GM19099 (cell line): Measurements from ENCODE around the gene NPAS2.

ENCODE experiments used
- POLR2A ChIP-seq: IDR thresholded peaks from 3 replicates; pipeline ENCODE4 v1.6.1; 2011; ENCODE audit warnings: low read depth; ENCODE audit not compliant: insufficient read length; ENCODE audit errors: extremely low read depth

The NPAS2 gene

DNA sequence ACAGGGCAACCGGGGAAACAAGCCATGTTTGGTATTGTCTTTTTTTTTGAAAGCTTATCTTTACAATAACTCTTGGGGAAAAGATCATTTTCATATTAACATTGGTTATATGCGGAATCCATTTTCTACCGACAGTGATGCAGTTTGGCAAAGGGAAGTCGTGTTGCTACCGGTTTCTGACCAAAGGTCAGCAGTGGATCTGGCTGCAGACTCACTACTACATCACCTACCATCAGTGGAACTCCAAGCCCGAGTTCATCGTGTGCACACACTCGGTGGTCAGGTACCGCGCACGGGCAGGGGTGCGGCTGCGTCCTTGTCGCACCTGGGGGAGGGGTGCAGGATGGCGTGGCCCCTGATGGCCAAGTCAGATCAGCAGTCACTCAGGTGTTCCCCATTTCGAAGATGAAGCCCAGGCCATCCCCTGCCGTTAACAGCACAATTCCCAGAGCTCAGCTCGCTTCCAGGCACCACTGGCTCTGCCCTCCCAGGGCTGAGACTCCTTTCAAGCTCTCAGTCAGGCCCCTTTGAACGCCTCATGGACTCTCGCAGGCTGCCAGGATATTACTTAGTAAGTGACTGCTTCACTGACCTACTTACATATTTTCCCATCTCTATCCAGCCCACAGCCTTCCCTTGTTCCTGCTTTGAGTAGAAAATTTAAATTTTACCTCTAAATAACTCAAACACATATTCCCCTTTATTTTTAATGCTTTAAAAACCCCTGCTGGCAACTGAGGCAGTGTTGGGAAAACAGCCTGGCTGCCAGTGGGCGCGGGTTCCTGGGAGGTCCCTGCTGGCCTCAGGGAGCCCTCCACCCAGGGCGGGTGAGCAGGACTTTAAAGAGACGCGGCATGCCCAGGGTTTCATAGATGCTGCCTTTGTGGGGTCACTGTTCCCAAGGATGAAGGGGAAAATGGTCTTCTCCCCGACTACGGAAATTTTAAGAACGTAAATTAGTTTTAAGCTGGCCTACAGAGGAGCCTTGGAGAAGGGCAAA, 148.5 kb downstream of the NPAS2 start:
- no peak for TF ChIP-seq POLR2A

GRCh38 chr2:100969998-100970397, 150.1 kb downstream of the NPAS2 start:
- no peak for TF ChIP-seq POLR2A

DNA sequence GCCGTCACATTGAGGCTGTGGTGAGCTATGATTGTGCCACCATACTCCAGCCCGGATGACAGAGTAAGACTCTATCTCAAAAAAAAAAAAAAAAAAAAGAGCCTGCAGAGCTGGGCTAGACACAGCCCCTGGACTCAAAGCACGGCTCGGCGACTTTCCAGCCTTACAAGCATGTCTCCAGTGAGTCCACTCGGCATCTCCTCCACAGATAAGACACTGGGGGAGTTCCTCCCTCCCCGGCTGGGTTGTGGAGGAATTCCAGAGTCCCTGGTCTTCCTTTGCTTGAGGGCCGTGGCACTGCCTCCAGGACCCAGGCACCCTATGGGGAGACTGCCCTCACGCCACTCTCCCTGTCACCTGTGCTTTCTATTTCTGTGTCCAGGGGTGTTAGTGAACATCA, 151.3 kb downstream of the NPAS2 start:
- TF ChIP-seq POLR2A = no peak

DNA sequence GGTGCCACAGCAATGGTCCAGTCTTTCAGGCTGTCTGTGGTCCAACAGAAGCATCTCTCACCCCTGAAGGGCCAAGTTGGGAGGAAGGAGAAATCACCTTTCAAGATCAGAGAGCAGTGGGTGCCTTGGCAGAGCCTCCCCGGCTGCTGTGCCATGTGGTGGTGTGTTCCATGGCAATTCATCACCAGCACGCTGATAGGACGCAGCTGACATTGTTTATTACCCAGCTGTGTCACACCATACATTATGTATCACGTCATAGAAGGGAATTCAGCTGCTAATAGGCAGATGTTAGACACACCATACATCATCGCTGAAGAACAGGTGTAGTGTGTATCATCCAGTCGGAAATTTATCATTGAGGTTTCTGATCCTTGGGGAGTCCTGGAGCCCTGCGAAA, 152.5 kb downstream of the NPAS2 start:
- TF ChIP-seq POLR2A = no peak

DNA sequence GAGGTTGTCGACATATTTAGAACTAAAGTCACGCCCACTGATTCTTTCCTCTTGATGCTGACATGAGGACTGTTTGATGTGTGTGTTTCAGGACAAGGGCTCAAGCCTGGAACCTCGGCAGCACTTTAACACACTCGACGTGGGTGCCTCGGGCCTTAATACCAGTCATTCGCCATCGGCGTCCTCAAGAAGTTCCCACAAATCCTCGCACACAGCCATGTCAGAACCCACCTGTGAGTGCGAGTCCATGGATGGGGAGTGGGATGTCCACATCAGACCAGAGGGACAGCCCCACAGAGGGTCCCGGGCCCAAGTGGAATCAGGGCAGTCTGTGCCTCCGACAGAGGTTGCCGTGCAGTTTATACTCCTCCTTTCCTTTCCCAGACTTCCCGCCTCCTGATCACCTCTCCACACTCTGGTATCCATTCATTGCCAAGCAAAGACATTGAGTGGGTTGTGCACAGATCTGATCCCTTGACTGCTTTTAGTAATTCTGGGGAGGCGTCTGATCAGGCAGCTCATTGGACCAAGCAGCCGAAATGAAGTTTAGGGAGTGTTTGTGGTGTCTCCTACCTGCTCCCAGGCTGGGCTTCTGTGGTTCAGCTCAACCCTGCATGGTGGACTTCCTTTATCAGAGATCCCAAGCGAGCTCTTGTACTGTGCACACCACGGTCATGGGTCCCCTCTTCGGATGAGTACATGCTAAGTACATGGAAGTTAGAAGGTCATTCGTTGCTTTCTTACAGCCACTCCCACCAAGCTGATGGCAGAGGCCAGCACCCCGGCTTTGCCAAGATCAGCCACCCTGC, 155.0 kb downstream of the NPAS2 start:
- TF ChIP-seq POLR2A = no peak

GRCh38 chr2:100975521-100975785, 155.5 kb downstream of the NPAS2 start:
- no peak for TF ChIP-seq POLR2A

- no peak for TF ChIP-seq POLR2A
Measured at GRCh38 chr2:100976061-100976460, 156.1 kb downstream of the NPAS2 start.

- no peak for TF ChIP-seq POLR2A
Measured at GRCh38 chr2:100976645-100977391, 156.9 kb downstream of the NPAS2 start.

- TF ChIP-seq POLR2A = no peak
Measured at GRCh38 chr2:100977511-100977910, 157.6 kb downstream of the NPAS2 start.

DNA sequence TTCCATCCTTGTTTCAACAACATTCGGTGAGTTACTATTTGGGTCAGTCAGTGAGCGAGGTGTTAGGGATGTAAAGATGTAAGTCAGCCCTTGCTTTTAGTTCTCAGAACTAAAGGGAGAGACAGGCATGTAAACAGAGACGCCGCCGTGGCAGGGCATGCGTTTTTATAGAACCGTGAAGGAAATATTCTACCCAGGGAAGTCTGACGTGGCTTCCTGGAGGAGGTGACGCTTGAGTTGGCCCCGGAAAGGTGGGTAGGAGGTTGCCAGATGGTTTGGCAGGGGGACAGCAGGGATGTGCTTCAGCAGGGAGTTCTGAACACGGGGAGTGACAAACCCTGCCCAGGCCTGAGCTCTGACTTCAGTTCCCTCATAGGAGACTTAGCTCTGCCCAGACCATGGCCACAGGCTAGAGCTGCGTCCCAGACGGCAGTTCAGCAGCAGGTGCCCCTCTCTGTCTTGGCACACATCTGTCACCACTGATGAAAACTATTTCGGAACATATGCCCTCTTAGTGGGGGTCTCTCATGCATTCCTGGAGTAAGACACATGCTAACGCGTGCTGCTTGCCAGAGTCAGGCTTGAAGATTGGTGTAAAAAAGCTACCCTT, 158.7 kb downstream of the NPAS2 start:
- TF ChIP-seq POLR2A = no peak

- no peak for TF ChIP-seq POLR2A
Measured at GRCh38 chr2:100980046-100980445, 160.1 kb downstream of the NPAS2 start.

DNA sequence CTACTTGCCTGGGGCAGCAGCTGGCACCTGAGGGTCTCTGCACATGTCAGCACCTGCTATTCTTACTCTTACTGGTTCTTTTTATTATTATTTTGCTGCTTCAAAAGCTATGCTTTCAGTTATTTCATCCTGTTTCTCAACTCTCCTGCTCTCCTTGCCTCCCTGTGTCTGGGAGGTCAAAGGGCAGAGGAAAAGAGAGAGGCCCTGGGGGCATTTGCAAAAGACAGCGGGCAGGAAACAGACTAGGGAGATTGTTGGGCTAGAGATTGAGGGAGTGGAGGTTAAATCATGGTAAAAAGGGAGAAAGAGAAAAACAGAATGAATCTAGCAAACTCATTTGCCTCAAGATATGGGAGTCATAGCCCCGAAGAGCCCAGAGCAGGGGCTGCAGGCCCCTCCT, 161.1 kb downstream of the NPAS2 start:
- TF ChIP-seq POLR2A = no peak

DNA sequence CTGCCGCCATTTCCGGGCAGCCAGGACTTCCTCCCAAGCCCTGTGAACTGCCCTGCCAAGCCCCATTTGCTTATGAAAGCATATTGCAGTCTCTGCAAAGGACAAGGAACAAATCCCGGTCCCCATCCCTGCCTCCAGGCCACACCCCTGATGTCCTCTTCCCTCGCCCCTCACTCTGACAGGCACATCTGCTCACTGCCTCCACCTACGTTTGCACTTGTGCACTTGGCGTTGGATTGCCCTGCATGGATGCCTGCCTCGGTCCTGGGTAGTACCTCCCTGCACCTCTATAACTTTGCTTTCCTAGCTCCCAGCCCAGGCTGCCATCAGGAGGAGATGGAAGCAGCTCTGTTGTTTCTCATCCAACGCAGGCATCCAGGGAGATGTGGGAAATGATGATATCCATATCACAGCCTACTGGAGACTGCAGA, 162.5 kb downstream of the NPAS2 start:
- TF ChIP-seq POLR2A = no peak

DNA sequence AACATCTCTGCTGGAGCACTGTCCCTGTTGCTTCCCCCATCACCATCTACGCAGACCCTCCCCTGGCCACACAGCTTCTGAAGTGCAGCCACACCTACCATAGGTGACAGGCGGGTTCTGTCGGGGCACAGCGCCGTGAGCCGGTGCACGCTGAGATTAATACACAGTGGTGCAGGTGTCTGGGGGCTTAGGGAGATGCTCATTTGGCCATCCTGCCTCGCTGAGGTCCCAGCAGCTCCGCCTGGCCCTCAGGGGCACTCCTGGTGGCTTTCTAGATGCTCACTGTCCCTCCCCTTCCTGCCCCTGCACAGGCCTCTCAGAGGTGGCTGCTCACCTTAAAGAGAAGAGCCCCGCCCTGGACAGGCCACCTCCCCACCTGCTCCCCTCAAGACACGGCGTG, 163.3 kb downstream of the NPAS2 start:
- TF ChIP-seq POLR2A = no peak
